Neural cell (in vitro differentiated cells): ENCODE measurements around the gene B4GALNT3.

ENCODE experiments used
- POLR2AphosphoS5 ChIP-seq: IDR thresholded peaks from 2 replicates; pipeline ENCODE4 v1.6.1; 2012
- TF ChIP-seq, protein P1 (sequence below): fragments of 450-650 bp; IDR thresholded peaks from 2 replicates; pipeline ENCODE4 v1.5.1; 2014; ENCODE audit warnings: antibody characterized with exemption, mild to moderate bottlenecking, moderate library complexity; ENCODE audit not compliant: poor library complexity, severe bottlenecking

DNA sequence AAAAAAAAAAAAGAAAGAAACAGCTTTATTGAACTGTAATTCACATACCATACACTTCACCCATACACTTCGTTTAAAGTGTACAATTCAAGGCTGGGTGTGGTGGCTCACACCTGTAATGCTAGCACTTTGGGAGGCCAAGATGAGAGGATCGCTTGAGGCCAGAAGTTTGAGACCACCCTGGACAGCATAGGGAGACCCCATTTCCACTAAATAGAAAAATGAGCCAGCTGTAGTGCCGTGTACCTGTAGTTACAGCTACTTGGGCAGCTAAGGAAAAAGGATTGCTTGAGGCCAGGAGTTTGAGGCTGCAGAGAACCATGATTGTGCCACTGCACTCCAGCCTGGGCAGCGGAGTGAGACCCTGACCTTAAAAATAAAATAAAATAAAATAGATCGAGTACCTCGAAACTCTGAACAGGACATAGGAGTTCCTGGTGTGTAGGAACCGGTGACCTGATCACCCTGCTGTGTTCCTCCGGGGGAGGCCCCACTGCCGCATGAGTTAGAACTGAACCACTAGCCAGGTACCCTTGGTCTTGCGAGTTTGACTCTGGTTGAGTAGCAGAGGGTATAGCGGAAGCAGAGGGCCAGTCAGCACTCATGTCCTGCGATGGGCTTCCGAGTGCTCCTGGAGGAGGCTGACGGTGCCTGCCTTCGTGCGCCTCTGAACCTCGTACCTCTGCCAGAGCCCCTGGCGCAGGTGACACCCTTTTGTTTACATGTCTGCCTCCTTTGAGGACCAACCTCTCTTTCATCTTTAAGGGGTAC lies 80.0 kb downstream of the B4GALNT3 start:
- TF ChIP-seq, protein P1, sequence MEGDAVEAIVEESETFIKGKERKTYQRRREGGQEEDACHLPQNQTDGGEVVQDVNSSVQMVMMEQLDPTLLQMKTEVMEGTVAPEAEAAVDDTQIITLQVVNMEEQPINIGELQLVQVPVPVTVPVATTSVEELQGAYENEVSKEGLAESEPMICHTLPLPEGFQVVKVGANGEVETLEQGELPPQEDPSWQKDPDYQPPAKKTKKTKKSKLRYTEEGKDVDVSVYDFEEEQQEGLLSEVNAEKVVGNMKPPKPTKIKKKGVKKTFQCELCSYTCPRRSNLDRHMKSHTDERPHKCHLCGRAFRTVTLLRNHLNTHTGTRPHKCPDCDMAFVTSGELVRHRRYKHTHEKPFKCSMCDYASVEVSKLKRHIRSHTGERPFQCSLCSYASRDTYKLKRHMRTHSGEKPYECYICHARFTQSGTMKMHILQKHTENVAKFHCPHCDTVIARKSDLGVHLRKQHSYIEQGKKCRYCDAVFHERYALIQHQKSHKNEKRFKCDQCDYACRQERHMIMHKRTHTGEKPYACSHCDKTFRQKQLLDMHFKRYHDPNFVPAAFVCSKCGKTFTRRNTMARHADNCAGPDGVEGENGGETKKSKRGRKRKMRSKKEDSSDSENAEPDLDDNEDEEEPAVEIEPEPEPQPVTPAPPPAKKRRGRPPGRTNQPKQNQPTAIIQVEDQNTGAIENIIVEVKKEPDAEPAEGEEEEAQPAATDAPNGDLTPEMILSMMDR: no peak
- TF ChIP-seq POLR2AphosphoS5: no peak
